KMS-11 (cell line): ENCODE measurements around the gene MIEF1.

Experiments used
- H2AFZ ChIP-seq: fragments of 200-600 bp; sonication (generic); 2 replicates; pipeline ENCODE4 v1.6.1; 2016; ENCODE audit warnings: antibody characterized with exemption, mixed run types, low read depth
- H3K27ac ChIP-seq: fragments of 200-600 bp; sonication (generic); 2 replicates; pipeline ENCODE4 v1.6.1; 2016; ENCODE audit warnings: mild to moderate bottlenecking, mixed run types
- H3K27me3 ChIP-seq: fragments of 200-600 bp; sonication (generic); 2 replicates; pipeline ENCODE4 v1.6.1; 2017; ENCODE audit warnings: mild to moderate bottlenecking, low read depth, mixed run types, moderate library complexity; ENCODE audit not compliant: insufficient read depth
- H3K36me3 ChIP-seq: fragments of 200-600 bp; sonication (generic); 2 replicates; pipeline ENCODE4 v1.6.1; 2017; ENCODE audit warnings: mild to moderate bottlenecking, mixed run types; ENCODE audit not compliant: insufficient read depth
- H3K4me1 ChIP-seq: fragments of 200-600 bp; sonication (generic); 2 replicates; pipeline ENCODE4 v1.6.1; 2016; ENCODE audit warnings: mild to moderate bottlenecking, low read depth, mixed run types; ENCODE audit not compliant: poor library complexity, severe bottlenecking
- H3K4me2 ChIP-seq: fragments of 200-600 bp; sonication (generic); 2 replicates; pipeline ENCODE4 v1.7.0; 2016; ENCODE audit warnings: mild to moderate bottlenecking, mixed run types
- H3K4me3 ChIP-seq: fragments of 200-600 bp; sonication (generic); IDR thresholded peaks from 2 replicates; pipeline ENCODE4 v1.6.1; 2017; ENCODE audit warnings: low read depth, low read length, mixed read lengths; ENCODE audit not compliant: insufficient read depth
- H3K79me2 ChIP-seq: fragments of 200-600 bp; sonication (generic); 2 replicates; pipeline ENCODE4 v1.6.1; 2016; ENCODE audit warnings: low read depth, mixed run types; ENCODE audit not compliant: insufficient read depth
- H3K9ac ChIP-seq: fragments of 200-600 bp; sonication (generic); 2 replicates; pipeline ENCODE4 v1.6.1; 2016; ENCODE audit warnings: mild to moderate bottlenecking, mixed run types
- H4K20me1 ChIP-seq: fragments of 200-600 bp; sonication (generic); 2 replicates; pipeline ENCODE4 v1.6.1; 2016; ENCODE audit warnings: mild to moderate bottlenecking, mixed run types; ENCODE audit not compliant: insufficient read depth
- TF ChIP-seq, protein P1 (sequence below): fragments of 200-600 bp; sonication (generic); conservative IDR thresholded peaks from 2 replicates; pipeline ENCODE4 v1.6.1; 2017; ENCODE audit warnings: low read depth, mild to moderate bottlenecking, antibody characterized with exemption, low read length, moderate library complexity, mixed read lengths

The MIEF1 gene

DNA sequence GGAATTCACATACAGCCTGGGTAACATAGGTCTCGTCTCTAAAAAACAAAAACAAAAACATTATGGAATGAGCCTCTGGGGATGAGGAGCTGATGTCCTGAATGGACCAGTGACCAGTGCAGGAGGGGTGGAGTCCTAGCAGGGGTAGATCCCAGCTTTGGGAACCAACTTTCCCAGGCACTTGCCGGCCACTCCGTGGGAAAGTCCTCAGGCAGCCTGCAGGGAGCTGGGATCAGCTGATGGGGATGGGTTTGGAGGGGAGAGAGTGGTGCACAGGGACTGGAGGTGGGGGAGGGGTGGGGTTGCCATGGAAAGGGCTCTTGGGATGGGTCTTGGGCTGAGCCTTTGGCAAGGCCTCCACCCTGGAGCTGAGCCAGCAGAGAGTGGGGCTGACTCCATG is 26.2 kb upstream of the MIEF1 start:
- Histone ChIP-seq H3K27me3 (no peaks in the 10 kb centered on the region), H3K36me3 (no peaks in the 10 kb centered on the region), H3K4me3 (no peak overlapping the region), H4K20me1 (no peaks in the 10 kb centered on the region), H3K4me2 (no peak overlapping the region), H3K27ac (no peak overlapping the region; the same call in 1 of the 2 replicates), H2AFZ (no peak overlapping the region), H3K4me1 (peaks cover 51% of the 10 kb centered on the region), H3K79me2 (peaks cover 36% of the 10 kb centered on the region), H3K9ac (no peak overlapping the region)
- TF ChIP-seq, protein P1, sequence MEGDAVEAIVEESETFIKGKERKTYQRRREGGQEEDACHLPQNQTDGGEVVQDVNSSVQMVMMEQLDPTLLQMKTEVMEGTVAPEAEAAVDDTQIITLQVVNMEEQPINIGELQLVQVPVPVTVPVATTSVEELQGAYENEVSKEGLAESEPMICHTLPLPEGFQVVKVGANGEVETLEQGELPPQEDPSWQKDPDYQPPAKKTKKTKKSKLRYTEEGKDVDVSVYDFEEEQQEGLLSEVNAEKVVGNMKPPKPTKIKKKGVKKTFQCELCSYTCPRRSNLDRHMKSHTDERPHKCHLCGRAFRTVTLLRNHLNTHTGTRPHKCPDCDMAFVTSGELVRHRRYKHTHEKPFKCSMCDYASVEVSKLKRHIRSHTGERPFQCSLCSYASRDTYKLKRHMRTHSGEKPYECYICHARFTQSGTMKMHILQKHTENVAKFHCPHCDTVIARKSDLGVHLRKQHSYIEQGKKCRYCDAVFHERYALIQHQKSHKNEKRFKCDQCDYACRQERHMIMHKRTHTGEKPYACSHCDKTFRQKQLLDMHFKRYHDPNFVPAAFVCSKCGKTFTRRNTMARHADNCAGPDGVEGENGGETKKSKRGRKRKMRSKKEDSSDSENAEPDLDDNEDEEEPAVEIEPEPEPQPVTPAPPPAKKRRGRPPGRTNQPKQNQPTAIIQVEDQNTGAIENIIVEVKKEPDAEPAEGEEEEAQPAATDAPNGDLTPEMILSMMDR: no peak

- Histone ChIP-seq H3K36me3 (no peaks in the 10 kb centered on the region), H3K9ac (no peak overlapping the region), H4K20me1 (no peaks in the 10 kb centered on the region), H3K4me3 (no peak overlapping the region), H3K4me1 (peaks cover 43% of the 10 kb centered on the region), H3K27me3 (no peaks in the 10 kb centered on the region), H3K4me2 (no peak overlapping the region), H3K27ac (no peak overlapping the region), H2AFZ (no peak overlapping the region), H3K79me2 (peaks cover 41% of the 10 kb centered on the region)
- TF ChIP-seq, protein P1: no peak
These were observed 25.4 kb upstream of the MIEF1 start for GRCh38 chr22:39476664-39477063.

DNA sequence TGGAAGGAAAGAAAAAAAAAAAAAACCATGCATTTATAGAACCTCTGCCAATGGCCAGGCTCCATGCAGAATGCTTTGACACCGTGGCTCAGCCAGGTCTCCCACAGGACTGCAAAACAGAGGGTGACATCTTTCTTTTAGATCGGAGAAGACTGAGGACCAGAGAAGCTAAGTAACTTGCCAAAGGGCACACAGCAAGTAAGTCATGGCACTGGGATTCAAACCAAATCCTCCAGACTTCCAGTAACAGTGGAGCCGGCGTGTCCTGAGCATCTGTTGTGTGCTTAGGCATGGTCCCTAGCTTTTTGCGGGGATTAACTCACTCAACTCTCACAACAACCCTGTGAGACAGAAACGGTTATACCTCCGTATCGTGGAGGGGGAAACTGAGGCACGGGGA is 24.5 kb upstream of the MIEF1 start:
- Histone ChIP-seq H3K4me2 (no peak overlapping the region), H3K79me2 (peaks cover 35% of the 10 kb centered on the region), H3K27ac (no peak overlapping the region), H3K36me3 (no peaks in the 10 kb centered on the region), H2AFZ (no peak overlapping the region), H3K27me3 (no peaks in the 10 kb centered on the region), H3K4me3 (no peak overlapping the region), H4K20me1 (no peaks in the 10 kb centered on the region), H3K4me1 (peaks cover 34% of the 10 kb centered on the region), H3K9ac (no peak overlapping the region)
- TF ChIP-seq, protein P1: no peak

DNA sequence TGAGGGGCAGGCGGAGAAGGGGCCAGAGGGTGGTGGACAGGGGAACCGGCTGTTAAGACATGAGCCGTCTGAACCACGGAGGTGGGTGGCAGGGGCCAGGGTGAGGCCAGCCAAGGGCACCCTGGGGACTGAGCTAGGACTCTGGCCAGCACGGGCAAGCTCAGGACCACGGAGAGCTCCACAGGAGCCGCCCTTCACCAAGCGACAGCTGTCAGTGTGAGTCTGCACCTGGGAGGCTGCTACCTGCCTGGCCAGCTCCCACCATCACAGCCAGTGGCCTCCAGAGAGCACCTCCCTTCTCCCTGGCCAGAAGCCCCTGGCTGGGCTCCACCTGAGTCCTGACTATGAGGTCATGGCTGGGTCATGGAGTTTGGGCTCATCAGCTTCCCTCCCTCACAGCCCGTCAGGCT is 23.6 kb upstream of the MIEF1 start:
- H3K4me2 ChIP-seq: no peak overlapping the region
- no peaks in the 10 kb centered on the region for H3K27me3 ChIP-seq
- H2AFZ ChIP-seq: no peak overlapping the region
- H4K20me1 ChIP-seq: no peaks in the 10 kb centered on the region
- H3K4me1 ChIP-seq: peaks cover 25% of the 10 kb centered on the region
- no peak overlapping the region for H3K27ac ChIP-seq
- peaks cover 26% of the 10 kb centered on the region for H3K79me2 ChIP-seq
- no peak overlapping the region for H3K9ac ChIP-seq
- TF ChIP-seq, protein P1: no peak
- H3K36me3 ChIP-seq: no peaks in the 10 kb centered on the region
- H3K4me3 ChIP-seq: no peak overlapping the region
